HepG2 (cell line): ENCODE results near the gene ATP2B2. TPM values are rescaled to one million over a fixed set of nuclear protein-coding genes. Genes with fewer than 3 reads are reported as not detected.

ENCODE experiments used
- ADNP ChIP-seq: sonication (generic); formaldehyde crosslinking; IDR thresholded peaks from 2 replicates; pipeline ENCODE4 v1.4.0; 2020; ENCODE audit warnings: missing genetic modification reagents
- BORCS8-MEF2B ChIP-seq: sonication (generic); formaldehyde crosslinking; IDR thresholded peaks from 2 replicates; pipeline ENCODE4 v1.8.0; 2022; ENCODE audit warnings: mild to moderate bottlenecking, missing genetic modification reagents
- DMTF1 ChIP-seq: sonication (generic); formaldehyde crosslinking; IDR thresholded peaks from 2 replicates; pipeline ENCODE4 v1.4.0; 2020; ENCODE audit warnings: mild to moderate bottlenecking, missing genetic modification reagents
- ETV5 ChIP-seq: IDR thresholded peaks from 2 replicates; pipeline ENCODE4 v1.6.1; 2018; ENCODE audit warnings: missing biosample characterization, missing genetic modification reagents, inconsistent platforms, borderline replicate concordance
- HNRNPK ChIP-seq: fragments of 200-400 bp; formaldehyde crosslinking; IDR thresholded peaks from 2 replicates; pipeline ENCODE4 v1.6.1; 2018; ENCODE audit warnings: low read length, low read depth, moderate library complexity, mild to moderate bottlenecking; ENCODE audit not compliant: poor library complexity, severe bottlenecking
- IRX3 ChIP-seq: sonication (generic); formaldehyde crosslinking; IDR thresholded peaks from 2 replicates; pipeline ENCODE4 v1.8.1; 2023; ENCODE audit warnings: mild to moderate bottlenecking, low read depth, missing genetic modification reagents, borderline replicate concordance
- PHF20 ChIP-seq: sonication (generic); formaldehyde crosslinking; IDR thresholded peaks from 2 replicates; pipeline ENCODE4 v1.5.0; 2020; ENCODE audit warnings: mild to moderate bottlenecking, missing genetic modification reagents
- RELA ChIP-seq: sonication (generic); formaldehyde crosslinking; IDR thresholded peaks from 2 replicates; pipeline ENCODE4 v1.4.0; 2020; ENCODE audit warnings: missing genetic modification reagents
- SETDB1 ChIP-seq: sonication (generic); formaldehyde crosslinking; IDR thresholded peaks from 2 replicates; pipeline ENCODE4 v1.5.1; 2020; ENCODE audit warnings: missing genetic modification reagents, mild to moderate bottlenecking, borderline replicate concordance
- TCF7L2 ChIP-seq: IDR thresholded peaks from 2 replicates; pipeline ENCODE4 v1.6.1; 2011; ENCODE audit warnings: mild to moderate bottlenecking, low read depth, low read length, moderate library complexity
- THAP11 ChIP-seq: IDR thresholded peaks from 2 replicates; pipeline ENCODE4 v1.6.1; 2016; ENCODE audit warnings: missing biosample characterization, missing genetic modification reagents
- THAP7 ChIP-seq: sonication (generic); formaldehyde crosslinking; IDR thresholded peaks from 2 replicates; pipeline ENCODE4 v1.8.1; 2023; ENCODE audit warnings: mild to moderate bottlenecking, missing genetic modification reagents
- TRIM24 ChIP-seq: sonication (generic); formaldehyde crosslinking; IDR thresholded peaks from 2 replicates; pipeline ENCODE4 v1.8.0; 2022; ENCODE audit warnings: mild to moderate bottlenecking, missing genetic modification reagents
- ZFAT ChIP-seq: sonication (generic); formaldehyde crosslinking; conservative IDR thresholded peaks from 2 replicates; pipeline ENCODE4 v1.8.1; 2023; ENCODE audit warnings: missing genetic modification reagents, inconsistent platforms
- ZFP36 ChIP-seq: fragments of 150-350 bp; IDR thresholded peaks from 2 replicates; pipeline ENCODE4 v1.6.1; 2018; ENCODE audit warnings: borderline replicate concordance, low read length, low read depth; ENCODE audit not compliant: partially characterized antibody
- ZNF232 ChIP-seq: sonication (generic); formaldehyde crosslinking; IDR thresholded peaks from 2 replicates; pipeline ENCODE4 v1.4.0; 2020; ENCODE audit warnings: missing genetic modification reagents, borderline replicate concordance
- ZNF318 ChIP-seq: sonication (generic); formaldehyde crosslinking; IDR thresholded peaks from 2 replicates; pipeline ENCODE4 v1.4.0; 2020; ENCODE audit warnings: mild to moderate bottlenecking, missing genetic modification reagents
- ZNF556 ChIP-seq: sonication (generic); formaldehyde crosslinking; IDR thresholded peaks from 2 replicates; pipeline ENCODE4 v1.4.0; 2020; ENCODE audit warnings: mild to moderate bottlenecking, missing genetic modification reagents, borderline replicate concordance
- polyA plus RNA-seq, 8 experiments: library from polyadenylated mRNA; depleted of rRNA in 3 of 8; stranded (reverse) in 7 of 8; unstranded in 1 of 8; fragments of >200 nt; fragmentation: Illumina TruSeq in 4 of 8; extraction: Trizol in 4 of 8; gene quantifications; 2 replicates each; pipeline versions ENCODE4 v1.2.1 to v1.2.3, GENCODE V29; 2011 to 2016; ENCODE audit warnings: low read depth in 4 of 8, missing spikeins in 1 of 8, mixed read lengths in 1 of 8; ENCODE audit not compliant: insufficient read depth in 1 of 8
- total RNA-seq, 5 experiments: library from RNA; depleted of rRNA; stranded (reverse); fragments of >200 nt; fragmentation: Illumina TruSeq; extraction: Trizol; gene quantifications; 2 replicates each; pipeline ENCODE4 v1.2.3, GENCODE V29; 2016; ENCODE audit warnings: low read depth in 1 of 5

Gene ATP2B2
- total and polyA plus RNA-seq, 2 of the 13 experiments (the other 11 are each of a cell fraction or from before 2014, with no cell fraction given): 1.5 to 2.3 TPM

GRCh38 chr3:10459954-10460754 is 45.2 kb downstream of the ATP2B2 start (continued):
- TF ChIP-seq DMTF1 (no peak), TCF7L2 (no peak), THAP11 (CRISPR knock-in tag) (peak; percentile 74), ZFP36 (no peak), HNRNPK (no peak), THAP7 (peak; percentile 86), PHF20 (CRISPR knock-in tag) (peak; percentile 74), ZNF318 (CRISPR knock-in tag) (no peak), ZNF556 (CRISPR knock-in tag) (no peak), SETDB1 (CRISPR knock-in tag) (no peak), IRX3 (CRISPR knock-in tag) (peak; percentile 99), ZFAT (CRISPR knock-in tag) (peak; percentile 77; the same call in 1 of the 2 replicates), RELA (CRISPR knock-in tag) (no peak), TRIM24 (CRISPR knock-in tag) (0 out of 2 replicates have a peak, but pooled peaks have one; percentile 13), BORCS8-MEF2B (peak; percentile 100), ZNF232 (peak; percentile 98), ADNP (CRISPR knock-in tag) (no peak), ETV5 (peak; percentile 73)
